K562 (cell line): ENCODE measurements around the gene CCDC85B. TPM values are rescaled to one million over a fixed set of nuclear protein-coding genes. Genes with fewer than 3 reads are reported as not detected.
A peak's percentile ranks its signal among the peaks of the same experiment; 100 is the strongest.

ENCODE experiments used
- ATAC-seq: fragments of 200-7000 bp; cut with Tn5 transposase; 3 replicates; pipeline ENCODE4 v1.9.1; 2020; ENCODE audit warnings: moderate library complexity
- BruUV-seq: library from RNA; stranded (reverse); fragments of 400-500 nt; replicated peaks from 2 replicates; lab custom pipeline; 2021; lab: Mats Ljungman, UMichigan
- CTCF ChIA-PET: fragments of 300-600 bp; formaldehyde crosslinking; extraction: SDS; loops from one replicate; lab custom pipeline; 2021; ENCODE audit warnings: low intra/inter-chr PET ratio; lab: Yijun Ruan, JAX
- POLR2A ChIA-PET: fragments of 300-600, 350-650 bp; sonication (Branson Sonifier 250); formaldehyde crosslinking; extraction: SDS; loops from one replicate; lab custom pipeline; 2021; ENCODE audit warnings: antibody characterized with exemption, inconsistent platforms; lab: Yijun Ruan, JAX
- DNase-seq, 4 experiments: peaks; one replicate each; pipeline versions ENCODE4 v3.0.0 to v3.0.0-alpha.2; 2011 to 2018; ENCODE audit warnings: low spot score in 3 of 4, mixed read lengths in 3 of 4; ENCODE audit errors: extremely low read depth in 1 of 4
- FAIRE-seq: peaks from 2 replicates; lab custom pipeline; 2011; peaks lifted over from hg19 to GRCh38; lab: Jason Lieb, UNC
- H2AFZ ChIP-seq: 2 replicates; pipeline ENCODE4 v1.6.0; 2011; ENCODE audit warnings: low read depth, low read length, control low read depth, inconsistent platforms
- H3K27ac ChIP-seq: fragments of 200-600 bp; 3 replicates; pipeline ENCODE4 v1.8.0; 2011; ENCODE audit warnings: low read depth, mild to moderate bottlenecking, control low read depth, inconsistent platforms, low read length, moderate library complexity, mixed read lengths; ENCODE audit errors: extremely low read depth
- H3K27me3 ChIP-seq, 2 experiments: fragments of 300-600 bp in 1 of 2; 2 replicates in 1 of 2; 3 replicates in 1 of 2; pipeline versions ENCODE4 v1.6.0 to v1.8.0; 2011; ENCODE audit warnings: inconsistent platforms in 2 of 2, low read length in 2 of 2, mild to moderate bottlenecking in 1 of 2, mixed read lengths in 1 of 2, moderate library complexity in 1 of 2; ENCODE audit not compliant: control insufficient read depth in 2 of 2, insufficient read depth in 2 of 2
- H3K36me3 ChIP-seq: fragments of 300-600 bp; 3 replicates; pipeline ENCODE4 v1.8.0; 2011; ENCODE audit warnings: mild to moderate bottlenecking, low read length, inconsistent platforms; ENCODE audit not compliant: control insufficient read depth, insufficient read depth
- H3K4me1 ChIP-seq, 2 experiments: fragments of 200-600 bp in 1 of 2; replicated peaks in 1 of 2; 2 replicates in 1 of 2; 3 replicates in 1 of 2; pipeline versions ENCODE4 v1.5.1 to v1.8.0; 2011; ENCODE audit warnings: inconsistent platforms in 2 of 2, low read length in 2 of 2, mild to moderate bottlenecking in 1 of 2, mixed read lengths in 1 of 2, moderate library complexity in 1 of 2; ENCODE audit not compliant: control insufficient read depth in 2 of 2, insufficient read depth in 2 of 2
- H3K4me2 ChIP-seq: 2 replicates; pipeline ENCODE4 v1.6.1; 2011; ENCODE audit warnings: low read length, control low read depth, inconsistent platforms, mixed read lengths; ENCODE audit not compliant: insufficient read depth
- H3K4me3 ChIP-seq: fragments of 200-600 bp; sonication (generic), shearing (Covaris generic); 2 replicates; pipeline ENCODE4 v1.5.1; 2016; ENCODE audit warnings: control low read depth, inconsistent platforms
- H3K79me2 ChIP-seq: fragments of 200-600 bp; 3 replicates; pipeline ENCODE4 v1.8.0; 2011; ENCODE audit warnings: low read length, inconsistent platforms; ENCODE audit not compliant: control insufficient read depth, insufficient read depth
- H3K9ac ChIP-seq, 2 experiments: 2 replicates each; pipeline versions ENCODE4 v1.6.0 to v1.6.1; 2011; ENCODE audit warnings: low read depth in 2 of 2, low read length in 2 of 2, control low read depth in 1 of 2, inconsistent platforms in 1 of 2, mild to moderate bottlenecking in 1 of 2, mixed read lengths in 1 of 2; ENCODE audit not compliant: insufficient read depth in 1 of 2
- H3K9me1 ChIP-seq: one replicate; pipeline ENCODE4 v1.6.0; 2011; ENCODE audit warnings: inconsistent platforms, mild to moderate bottlenecking, low read length, moderate library complexity; ENCODE audit not compliant: control insufficient read depth, insufficient read depth
- H3K9me3 ChIP-seq: replicated peaks from 2 replicates; pipeline ENCODE4 v1.5.1; 2011; ENCODE audit warnings: low read depth, low read length, inconsistent platforms; ENCODE audit not compliant: control insufficient read depth, insufficient read depth
- H4K20me1 ChIP-seq: replicated peaks from 2 replicates; pipeline ENCODE4 v1.6.1; 2011; ENCODE audit warnings: low read length, inconsistent platforms, mixed read lengths; ENCODE audit not compliant: control insufficient read depth, insufficient read depth
- BHLHE40 ChIP-seq: IDR thresholded peaks from 2 replicates; pipeline ENCODE4 v1.6.1; 2011; ENCODE audit warnings: low read length, improper control_type of control experiment
- CBX3 ChIP-seq, 2 experiments: IDR thresholded peaks; 1 replicate in 1 of 2; 2 replicates in 1 of 2; pipeline ENCODE4 v1.6.1; 2012; ENCODE audit warnings: inconsistent platforms in 2 of 2, low read length in 2 of 2, borderline replicate concordance in 1 of 2, control low read depth in 1 of 2
- CHD2 ChIP-seq: IDR thresholded peaks from 2 replicates; pipeline ENCODE4 v1.6.1; 2011; ENCODE audit warnings: low read depth, low read length
- DMBX1 ChIP-seq: fragments of 250-450 bp; sonication (Bioruptor Pico); IDR thresholded peaks from 2 replicates; pipeline ENCODE4 v1.8.0; 2022; ENCODE audit warnings: inconsistent platforms, mild to moderate bottlenecking, moderate library complexity, borderline replicate concordance
- ETS2 ChIP-seq: IDR thresholded peaks from 2 replicates; pipeline ENCODE4 v1.6.1; 2016; ENCODE audit warnings: borderline replicate concordance, missing genetic modification characterization, mild to moderate bottlenecking, moderate library complexity, missing compliant biosample characterization; ENCODE audit not compliant: poor library complexity, severe bottlenecking
- FOXA1 ChIP-seq: fragments of 450-650 bp; IDR thresholded peaks from 2 replicates; pipeline ENCODE4 v1.6.1; 2016; ENCODE audit warnings: mild to moderate bottlenecking, borderline replicate concordance
- GATAD2B ChIP-seq: fragments of 450-650 bp; IDR thresholded peaks from 2 replicates; pipeline ENCODE4 v1.6.1; 2017; ENCODE audit warnings: mild to moderate bottlenecking, borderline replicate concordance
- GTF2B ChIP-seq: IDR thresholded peaks from 2 replicates; pipeline ENCODE4 v1.6.1; 2011; ENCODE audit not compliant: insufficient read length; ENCODE audit errors: extremely low read depth
- HNRNPUL1 ChIP-seq: fragments of 200-400 bp; formaldehyde crosslinking; IDR thresholded peaks from 2 replicates; pipeline ENCODE4 v1.6.1; 2017; ENCODE audit warnings: low read length
- LARP7 ChIP-seq: fragments of 450-650 bp; IDR thresholded peaks from 2 replicates; pipeline ENCODE4 v1.6.1; 2016
- MTF1 ChIP-seq: fragments of 250-450 bp; sonication (Bioruptor Pico); IDR thresholded peaks from 2 replicates; pipeline ENCODE4 v1.9.0; 2021; ENCODE audit warnings: moderate library complexity, mild to moderate bottlenecking, inconsistent platforms, borderline replicate concordance
- RBM14 ChIP-seq: fragments of 200-400 bp; formaldehyde crosslinking; IDR thresholded peaks from 2 replicates; pipeline ENCODE4 v1.6.1; 2018; ENCODE audit warnings: low read depth, mild to moderate bottlenecking, low read length, moderate library complexity, borderline replicate concordance; ENCODE audit not compliant: insufficient read depth
- SMARCB1 ChIP-seq: IDR thresholded peaks from 2 replicates; pipeline ENCODE4 v1.6.1; 2011; ENCODE audit warnings: improper control_type of control experiment, low read depth; ENCODE audit not compliant: insufficient read length
- ZNF174 ChIP-seq: fragments of 250-450 bp; sonication (Bioruptor Pico); IDR thresholded peaks from 2 replicates; pipeline ENCODE4 v1.4.0; 2020; ENCODE audit warnings: mild to moderate bottlenecking
- ZNF24 ChIP-seq: fragments of 450-650 bp; IDR thresholded peaks from 2 replicates; pipeline ENCODE4 v1.6.1; 2016
- ZNF780A ChIP-seq: fragments of 250-450 bp; sonication (Bioruptor Pico); IDR thresholded peaks from 2 replicates; pipeline ENCODE4 v1.5.0; 2021; ENCODE audit warnings: mild to moderate bottlenecking
- WGBS: fragments of 100-300 bp; shearing (Covaris generic); methylation state at CpG from one replicate; pipeline ENCODE4 v1.1.6; 2016; ENCODE audit warnings: low coverage, mixed read lengths; ENCODE audit not compliant: insufficient coverage; ENCODE audit errors: missing lambda C conversion rate; 5-methylcytosine and 5-hydroxymethylcytosine counted together
- in situ Hi-C: fragments of 300-500 bp; cut with MboI; formaldehyde crosslinking; loops from 4 replicates; pipeline ENCODE4 v1.15.0; 2018; ENCODE audit warnings: inconsistent platforms, mixed read lengths
- intact Hi-C: fragments of 100-400 bp; cut with micrococcal nuclease; formaldehyde crosslinking; loops from 2 replicates; pipeline ENCODE4 v1.14.2; 2022
- polyA plus RNA-seq, 8 experiments: library from polyadenylated mRNA; depleted of rRNA in 4 of 8; stranded (reverse) in 5 of 8; unstranded in 3 of 8; fragments of >200 nt; fragmentation: Nextera tagmentation in 2 of 8; fragmentation: Illumina TruSeq in 1 of 8; extraction: Ambion mirVana in 2 of 8; extraction: Trizol in 1 of 8; gene quantifications; 2 replicates each; pipeline versions ENCODE4 v1.2.1 to v1.2.3, GENCODE V29; 2011 to 2014; ENCODE audit warnings: inconsistent platforms in 1 of 8, missing spikeins in 1 of 8
- total RNA-seq, 7 experiments: library from RNA; depleted of rRNA in 6 of 7; stranded (reverse); fragments of >200 nt in 6 of 7; fragmentation: Illumina TruSeq in 2 of 7; extraction: Trizol in 2 of 7; gene quantifications; 2 replicates each; pipeline versions ENCODE4 v1.2.1 to v1.2.3, GENCODE V29; 2011 to 2021; ENCODE audit warnings: low replicate concordance in 1 of 7
- TF ChIP-seq, protein P1 (sequence below): fragments of 250-450 bp; sonication (Bioruptor Pico); IDR thresholded peaks from 2 replicates; pipeline ENCODE4 v1.4.0; 2020

CCDC85B gene
- total and polyA plus RNA-seq, 9 of the 15 experiments (the other 6 are each of a cell fraction or from before 2014, with no cell fraction given): 0.14 to 138 (median 6.2) TPM

DNA sequence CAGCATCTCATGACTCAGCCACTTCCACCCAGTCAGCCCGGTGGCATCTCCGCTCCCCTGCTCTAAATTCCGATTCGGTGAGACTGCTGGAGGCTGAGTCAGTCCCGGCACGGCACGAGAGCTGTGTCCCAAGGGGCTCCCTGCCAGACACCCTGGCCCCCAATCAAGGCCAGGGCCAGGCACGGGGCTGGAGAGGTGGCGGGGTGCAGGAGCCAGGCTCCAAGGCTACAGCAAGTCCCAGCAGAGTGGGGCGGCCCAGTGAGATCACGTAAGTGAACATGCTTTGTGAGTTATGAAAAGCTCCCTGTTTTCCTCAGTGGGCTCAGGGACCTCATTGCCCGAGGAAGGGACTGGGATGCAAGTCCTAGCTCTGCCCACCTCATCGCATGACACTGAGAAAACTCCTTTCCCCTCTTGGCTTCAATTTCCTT, 25.4 kb downstream of the CCDC85B start:
- in situ Hi-C loops: no loop called here
- BruUV-seq: no TSS peak
- TF ChIP-seq LARP7: no peak
- TF ChIP-seq ETS2 (tag): no peak
- TF ChIP-seq GTF2B: no peak
- peak; percentile 90 for TF ChIP-seq BHLHE40
- TF ChIP-seq FOXA1: no peak
- TF ChIP-seq SMARCB1: no peak
- TF ChIP-seq RBM14: no peak
- TF ChIP-seq, protein P1, sequence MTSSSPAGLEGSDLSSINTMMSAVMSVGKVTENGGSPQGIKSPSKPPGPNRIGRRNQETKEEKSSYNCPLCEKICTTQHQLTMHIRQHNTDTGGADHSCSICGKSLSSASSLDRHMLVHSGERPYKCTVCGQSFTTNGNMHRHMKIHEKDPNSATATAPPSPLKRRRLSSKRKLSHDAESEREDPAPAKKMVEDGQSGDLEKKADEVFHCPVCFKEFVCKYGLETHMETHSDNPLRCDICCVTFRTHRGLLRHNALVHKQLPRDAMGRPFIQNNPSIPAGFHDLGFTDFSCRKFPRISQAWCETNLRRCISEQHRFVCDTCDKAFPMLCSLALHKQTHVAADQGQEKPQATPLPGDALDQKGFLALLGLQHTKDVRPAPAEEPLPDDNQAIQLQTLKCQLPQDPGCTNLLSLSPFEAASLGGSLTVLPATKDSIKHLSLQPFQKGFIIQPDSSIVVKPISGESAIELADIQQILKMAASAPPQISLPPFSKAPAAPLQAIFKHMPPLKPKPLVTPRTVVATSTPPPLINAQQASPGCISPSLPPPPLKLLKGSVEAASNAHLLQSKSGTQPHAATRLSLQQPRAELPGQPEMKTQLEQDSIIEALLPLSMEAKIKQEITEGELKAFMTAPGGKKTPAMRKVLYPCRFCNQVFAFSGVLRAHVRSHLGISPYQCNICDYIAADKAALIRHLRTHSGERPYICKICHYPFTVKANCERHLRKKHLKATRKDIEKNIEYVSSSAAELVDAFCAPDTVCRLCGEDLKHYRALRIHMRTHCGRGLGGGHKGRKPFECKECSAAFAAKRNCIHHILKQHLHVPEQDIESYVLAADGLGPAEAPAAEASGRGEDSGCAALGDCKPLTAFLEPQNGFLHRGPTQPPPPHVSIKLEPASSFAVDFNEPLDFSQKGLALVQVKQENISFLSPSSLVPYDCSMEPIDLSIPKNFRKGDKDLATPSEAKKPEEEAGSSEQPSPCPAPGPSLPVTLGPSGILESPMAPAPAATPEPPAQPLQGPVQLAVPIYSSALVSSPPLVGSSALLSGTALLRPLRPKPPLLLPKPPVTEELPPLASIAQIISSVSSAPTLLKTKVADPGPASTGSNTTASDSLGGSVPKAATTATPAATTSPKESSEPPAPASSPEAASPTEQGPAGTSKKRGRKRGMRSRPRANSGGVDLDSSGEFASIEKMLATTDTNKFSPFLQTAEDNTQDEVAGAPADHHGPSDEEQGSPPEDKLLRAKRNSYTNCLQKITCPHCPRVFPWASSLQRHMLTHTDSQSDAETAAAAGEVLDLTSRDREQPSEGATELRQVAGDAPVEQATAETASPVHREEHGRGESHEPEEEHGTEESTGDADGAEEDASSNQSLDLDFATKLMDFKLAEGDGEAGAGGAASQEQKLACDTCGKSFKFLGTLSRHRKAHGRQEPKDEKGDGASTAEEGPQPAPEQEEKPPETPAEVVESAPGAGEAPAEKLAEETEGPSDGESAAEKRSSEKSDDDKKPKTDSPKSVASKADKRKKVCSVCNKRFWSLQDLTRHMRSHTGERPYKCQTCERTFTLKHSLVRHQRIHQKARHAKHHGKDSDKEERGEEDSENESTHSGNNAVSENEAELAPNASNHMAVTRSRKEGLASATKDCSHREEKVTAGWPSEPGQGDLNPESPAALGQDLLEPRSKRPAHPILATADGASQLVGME (CRISPR knock-in tag): no peak
- no peak for TF ChIP-seq CBX3 (IDR thresholded peaks at IDR 0.05; ENCODE audit: borderline replicate concordance in 1 of 2, low read length in 2 of 2)
- TF ChIP-seq DMBX1 (CRISPR knock-in tag): no peak
- no peak for TF ChIP-seq ZNF780A (CRISPR knock-in tag)
- no peak for TF ChIP-seq HNRNPUL1
- TF ChIP-seq MTF1 (CRISPR knock-in tag): no peak
- TF ChIP-seq CHD2: no peak
- no peak for TF ChIP-seq GATAD2B
- TF ChIP-seq ZNF174 (CRISPR knock-in tag): no peak
- TF ChIP-seq ZNF24: no peak

More for the DNA sequence above, 25.4 kb downstream of the CCDC85B start:
- Histone ChIP-seq H3K9ac (peak overlapping the region in 1 of 2 experiments; percentile 84; a peak in 3 of 4 replicates), H3K79me2 (peaks cover 31% of the 10 kb centered on the region), H3K9me1 (no peaks in the 10 kb centered on the region), H2AFZ (no peak overlapping the region), H4K20me1 (no peaks in the 10 kb centered on the region), H3K27ac (no peak overlapping the region), H3K4me2 (peak overlapping the region; percentile 1; the same call in 1 of the 2 replicates), H3K4me3 (no peak overlapping the region), H3K27me3 (no peaks in the 10 kb centered on the region), H3K4me1 (peaks cover 43 to 72% of the 10 kb centered on the region in 2 experiments), H3K36me3 (peaks cover 14% of the 10 kb centered on the region; the same call in 1 of the 3 replicates), H3K9me3 (no peaks in the 10 kb centered on the region)
- ChIA-PET POLR2A (interaction anchor here (0.5 to 2.3 kb wide), 11 partner anchors 9 to 227 kb away, joined by 3 to 14 read pairs (median 3); partner anchors contain the start of genes CCDC85B and FOSL1), CTCF (no interaction called here)
- FAIRE-seq (peak; percentile 51), ATAC-seq (peak; percentile 4; the same call in 2 of the 3 replicates), DNase-seq (peak in 2 of 4 experiments; percentile 53 to 55)
- 26% methylated on average over 13 of the region's 13 CpGs for WGBS
- intact Hi-C loops: no loop called here
